K562 (cell line): ENCODE results near the gene MACF1. TPM values are rescaled to one million over a fixed set of nuclear protein-coding genes. Genes with fewer than 3 reads are reported as not detected.

Experiments
- CBFA2T3 ChIP-seq: fragments of 450-650 bp; IDR thresholded peaks from 2 replicates; pipeline ENCODE4 v1.6.1; 2017
- CBX2 ChIP-seq: fragments of 200-600 bp; sonication (generic); IDR thresholded peaks from one replicate; pipeline ENCODE4 v1.6.1; 2012; ENCODE audit warnings: mild to moderate bottlenecking, low read length, inconsistent platforms; ENCODE audit not compliant: insufficient read depth, poor library complexity, severe bottlenecking
- CBX3 ChIP-seq, 2 experiments: IDR thresholded peaks; 1 replicate in 1 of 2; 2 replicates in 1 of 2; pipeline ENCODE4 v1.6.1; 2012; ENCODE audit warnings: inconsistent platforms in 2 of 2, low read length in 2 of 2, borderline replicate concordance in 1 of 2, control low read depth in 1 of 2
- CCNT2 ChIP-seq: IDR thresholded peaks from 2 replicates; pipeline ENCODE4 v1.6.1; 2011; ENCODE audit warnings: borderline replicate concordance, low read depth, mild to moderate bottlenecking, moderate library complexity, mixed read lengths, low read length; ENCODE audit not compliant: insufficient read length; ENCODE audit errors: extremely low read depth
- HNRNPLL ChIP-seq: fragments of 200-400 bp; formaldehyde crosslinking; IDR thresholded peaks from 2 replicates; pipeline ENCODE4 v1.6.1; 2017; ENCODE audit warnings: low read length, low read depth, mild to moderate bottlenecking; ENCODE audit not compliant: poor library complexity, severe bottlenecking
- KAT2B ChIP-seq: IDR thresholded peaks from one replicate; pipeline ENCODE4 v1.6.1; 2012; ENCODE audit warnings: low read depth, mild to moderate bottlenecking, control low read depth, inconsistent platforms, low read length, moderate library complexity
- NBN ChIP-seq: fragments of 450-650 bp; IDR thresholded peaks from 2 replicates; pipeline ENCODE4 v1.6.1; 2016; ENCODE audit warnings: low read depth, mild to moderate bottlenecking
- PCBP2 ChIP-seq: fragments of 200-400 bp; formaldehyde crosslinking; IDR thresholded peaks from 2 replicates; pipeline ENCODE4 v1.6.1; 2018; ENCODE audit warnings: low read length, low read depth, mild to moderate bottlenecking, moderate library complexity; ENCODE audit not compliant: poor library complexity, severe bottlenecking
- POU5F1 ChIP-seq: fragments of 150-350 bp; IDR thresholded peaks from 2 replicates; pipeline ENCODE4 v1.6.1; 2014; ENCODE audit warnings: borderline replicate concordance, low read length, low read depth, mild to moderate bottlenecking; ENCODE audit not compliant: partially characterized antibody
- RBM22 ChIP-seq: fragments of 200-400 bp; formaldehyde crosslinking; IDR thresholded peaks from 2 replicates; pipeline ENCODE4 v1.6.1; 2018; ENCODE audit warnings: low read length, low read depth; ENCODE audit not compliant: poor library complexity, severe bottlenecking
- RCOR1 ChIP-seq, 2 experiments: IDR thresholded peaks; 2 replicates each; pipeline ENCODE4 v1.6.1; 2012; ENCODE audit warnings: low read depth in 2 of 2, low read length in 2 of 2, borderline replicate concordance in 1 of 2, improper control_type of control experiment in 1 of 2
- RFX7 ChIP-seq: fragments of 250-450 bp; sonication (Bioruptor Pico); IDR thresholded peaks from 2 replicates; pipeline ENCODE4 v1.5.1; 2021; ENCODE audit warnings: mild to moderate bottlenecking
- TOE1 ChIP-seq, 2 experiments: fragments of 450-650 bp in 1 of 2; sonication (generic) in 1 of 2; formaldehyde crosslinking in 1 of 2; IDR thresholded peaks; 2 replicates each; pipeline versions ENCODE4 v1.7.1 to v1.8.0; 2016 to 2022; ENCODE audit warnings: borderline replicate concordance in 2 of 2, mild to moderate bottlenecking in 2 of 2, antibody characterized with exemption in 1 of 2, inconsistent platforms in 1 of 2, low read depth in 1 of 2, missing genetic modification reagents in 1 of 2, moderate library complexity in 1 of 2
- ZFP1 ChIP-seq: fragments of 450-650 bp; formaldehyde crosslinking; IDR thresholded peaks from 2 replicates; pipeline ENCODE4 v1.4.0; 2020; ENCODE audit warnings: mild to moderate bottlenecking, mixed read lengths
- ZNF586 ChIP-seq: fragments of 450-650 bp; formaldehyde crosslinking; conservative IDR thresholded peaks from 2 replicates; pipeline ENCODE4 v1.4.0; 2020; ENCODE audit warnings: mild to moderate bottlenecking, moderate library complexity
- ZNF644 ChIP-seq: fragments of 200-800 bp; sonication (Bioruptor generic); IDR thresholded peaks from 2 replicates; pipeline ENCODE4 v1.6.1; 2016; ENCODE audit warnings: low read depth, missing genetic modification characterization, missing compliant biosample characterization
- ZNF75A ChIP-seq: fragments of 450-650 bp; formaldehyde crosslinking; IDR thresholded peaks from 2 replicates; pipeline ENCODE4 v1.4.0; 2020; ENCODE audit warnings: mild to moderate bottlenecking
- polyA plus RNA-seq, 8 experiments: library from polyadenylated mRNA; depleted of rRNA in 4 of 8; stranded (reverse) in 5 of 8; unstranded in 3 of 8; fragments of >200 nt; fragmentation: Nextera tagmentation in 2 of 8; fragmentation: Illumina TruSeq in 1 of 8; extraction: Ambion mirVana in 2 of 8; extraction: Trizol in 1 of 8; gene quantifications; 2 replicates each; pipeline versions ENCODE4 v1.2.1 to v1.2.3, GENCODE V29; 2011 to 2014; ENCODE audit warnings: inconsistent platforms in 1 of 8, missing spikeins in 1 of 8
- total RNA-seq, 7 experiments: library from RNA; depleted of rRNA in 6 of 7; stranded (reverse); fragments of >200 nt in 6 of 7; fragmentation: Illumina TruSeq in 2 of 7; extraction: Trizol in 2 of 7; gene quantifications; 2 replicates each; pipeline versions ENCODE4 v1.2.1 to v1.2.3, GENCODE V29; 2011 to 2021; ENCODE audit warnings: low replicate concordance in 1 of 7
- TF ChIP-seq, protein P1 (sequence below): fragments of 450-650 bp; IDR thresholded peaks from 2 replicates; pipeline ENCODE4 v1.7.1; 2018; ENCODE audit warnings: mild to moderate bottlenecking, low read depth; ENCODE audit not compliant: partially characterized antibody
- TF ChIP-seq, protein P2 (sequence below): fragments of 250-450 bp; sonication (Bioruptor Pico); IDR thresholded peaks from 2 replicates; pipeline ENCODE4 v1.6.1; 2021; ENCODE audit warnings: mild to moderate bottlenecking
- TF ChIP-seq, protein P3 (sequence below): fragments of 150-350 bp; IDR thresholded peaks from 2 replicates; pipeline ENCODE4 v1.6.1; 2014; ENCODE audit warnings: low read depth, mild to moderate bottlenecking, low read length, borderline replicate concordance

The MACF1 gene
- total and polyA plus RNA-seq, 9 of the 15 experiments (the other 6 are each of a cell fraction or from before 2014, with no cell fraction given) = 13.2 to 232 (median 112) TPM

DNA sequence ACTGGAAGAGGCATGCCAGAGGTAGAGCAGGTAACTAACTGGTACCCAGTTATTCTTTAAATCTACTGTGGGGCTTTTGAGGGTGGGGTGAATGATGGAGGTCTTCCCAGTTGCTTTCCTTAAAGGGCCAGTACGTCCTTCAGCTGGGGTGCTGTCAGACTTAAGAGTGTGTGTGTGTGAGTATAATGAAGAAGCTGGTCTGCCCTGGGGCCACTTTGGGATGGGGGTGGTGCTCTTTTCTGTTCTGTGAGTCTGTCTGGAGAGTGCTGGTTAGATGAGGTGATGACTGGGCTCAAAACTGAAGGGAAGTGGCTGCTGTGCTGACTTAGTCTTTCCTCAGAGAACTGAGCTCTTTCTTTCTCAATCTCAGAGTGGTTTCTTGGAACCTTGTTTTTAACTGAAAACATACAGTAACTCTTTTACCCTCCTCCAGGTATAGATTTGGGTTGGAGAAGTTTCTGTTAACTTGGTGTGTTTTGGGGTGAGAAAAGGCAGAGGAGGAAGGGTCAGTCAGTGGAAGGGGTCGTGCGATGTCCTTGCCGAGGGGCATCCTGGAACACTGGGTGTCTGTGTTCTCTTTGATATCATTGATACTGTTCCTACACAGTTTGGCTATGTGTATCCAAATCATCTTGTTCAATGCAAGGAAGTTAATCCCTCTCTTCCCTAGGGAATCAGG is 746 bp downstream of the MACF1 start (continued):
- no peak for TF ChIP-seq ZNF75A (CRISPR knock-in tag)
- no peak for TF ChIP-seq CBFA2T3
- TF ChIP-seq CBX3 (IDR thresholded peaks at IDR 0.05; ENCODE audit: borderline replicate concordance in 1 of 2, low read length in 2 of 2) = no peak
- TF ChIP-seq, protein P1, sequence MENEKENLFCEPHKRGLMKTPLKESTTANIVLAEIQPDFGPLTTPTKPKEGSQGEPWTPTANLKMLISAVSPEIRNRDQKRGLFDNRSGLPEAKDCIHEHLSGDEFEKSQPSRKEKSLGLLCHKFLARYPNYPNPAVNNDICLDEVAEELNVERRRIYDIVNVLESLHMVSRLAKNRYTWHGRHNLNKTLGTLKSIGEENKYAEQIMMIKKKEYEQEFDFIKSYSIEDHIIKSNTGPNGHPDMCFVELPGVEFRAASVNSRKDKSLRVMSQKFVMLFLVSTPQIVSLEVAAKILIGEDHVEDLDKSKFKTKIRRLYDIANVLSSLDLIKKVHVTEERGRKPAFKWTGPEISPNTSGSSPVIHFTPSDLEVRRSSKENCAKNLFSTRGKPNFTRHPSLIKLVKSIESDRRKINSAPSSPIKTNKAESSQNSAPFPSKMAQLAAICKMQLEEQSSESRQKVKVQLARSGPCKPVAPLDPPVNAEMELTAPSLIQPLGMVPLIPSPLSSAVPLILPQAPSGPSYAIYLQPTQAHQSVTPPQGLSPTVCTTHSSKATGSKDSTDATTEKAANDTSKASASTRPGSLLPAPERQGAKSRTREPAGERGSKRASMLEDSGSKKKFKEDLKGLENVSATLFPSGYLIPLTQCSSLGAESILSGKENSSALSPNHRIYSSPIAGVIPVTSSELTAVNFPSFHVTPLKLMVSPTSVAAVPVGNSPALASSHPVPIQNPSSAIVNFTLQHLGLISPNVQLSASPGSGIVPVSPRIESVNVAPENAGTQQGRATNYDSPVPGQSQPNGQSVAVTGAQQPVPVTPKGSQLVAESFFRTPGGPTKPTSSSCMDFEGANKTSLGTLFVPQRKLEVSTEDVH = no peak
- no peak for TF ChIP-seq ZNF644
- TF ChIP-seq RFX7 (CRISPR knock-in tag) = no peak
- TF ChIP-seq, protein P2, sequence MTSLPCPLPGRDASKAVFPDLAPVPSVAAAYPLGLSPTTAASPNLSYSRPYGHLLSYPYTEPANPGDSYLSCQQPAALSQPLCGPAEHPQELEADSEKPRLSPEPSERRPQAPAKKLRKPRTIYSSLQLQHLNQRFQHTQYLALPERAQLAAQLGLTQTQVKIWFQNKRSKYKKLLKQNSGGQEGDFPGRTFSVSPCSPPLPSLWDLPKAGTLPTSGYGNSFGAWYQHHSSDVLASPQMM (CRISPR knock-in tag) = no peak
- TF ChIP-seq ZFP1 (CRISPR knock-in tag) = no peak
- TF ChIP-seq CCNT2 = no peak
- no peak for TF ChIP-seq ZNF586
- 0 out of 2 replicates have a peak, but pooled peaks have one; percentile 18 for TF ChIP-seq TOE1 (IDR thresholded peaks at IDR 0.05; ENCODE audit: borderline replicate concordance)
- no peak for TF ChIP-seq TOE1 (CRISPR knock-in tag; IDR thresholded peaks at IDR 0.05; ENCODE audit: borderline replicate concordance, low read depth)
- no peak for TF ChIP-seq RBM22
- TF ChIP-seq NBN = 0 out of 2 replicates have a peak, but pooled peaks have one; percentile 29
- TF ChIP-seq CBX2 = no peak
- TF ChIP-seq, protein P3, sequence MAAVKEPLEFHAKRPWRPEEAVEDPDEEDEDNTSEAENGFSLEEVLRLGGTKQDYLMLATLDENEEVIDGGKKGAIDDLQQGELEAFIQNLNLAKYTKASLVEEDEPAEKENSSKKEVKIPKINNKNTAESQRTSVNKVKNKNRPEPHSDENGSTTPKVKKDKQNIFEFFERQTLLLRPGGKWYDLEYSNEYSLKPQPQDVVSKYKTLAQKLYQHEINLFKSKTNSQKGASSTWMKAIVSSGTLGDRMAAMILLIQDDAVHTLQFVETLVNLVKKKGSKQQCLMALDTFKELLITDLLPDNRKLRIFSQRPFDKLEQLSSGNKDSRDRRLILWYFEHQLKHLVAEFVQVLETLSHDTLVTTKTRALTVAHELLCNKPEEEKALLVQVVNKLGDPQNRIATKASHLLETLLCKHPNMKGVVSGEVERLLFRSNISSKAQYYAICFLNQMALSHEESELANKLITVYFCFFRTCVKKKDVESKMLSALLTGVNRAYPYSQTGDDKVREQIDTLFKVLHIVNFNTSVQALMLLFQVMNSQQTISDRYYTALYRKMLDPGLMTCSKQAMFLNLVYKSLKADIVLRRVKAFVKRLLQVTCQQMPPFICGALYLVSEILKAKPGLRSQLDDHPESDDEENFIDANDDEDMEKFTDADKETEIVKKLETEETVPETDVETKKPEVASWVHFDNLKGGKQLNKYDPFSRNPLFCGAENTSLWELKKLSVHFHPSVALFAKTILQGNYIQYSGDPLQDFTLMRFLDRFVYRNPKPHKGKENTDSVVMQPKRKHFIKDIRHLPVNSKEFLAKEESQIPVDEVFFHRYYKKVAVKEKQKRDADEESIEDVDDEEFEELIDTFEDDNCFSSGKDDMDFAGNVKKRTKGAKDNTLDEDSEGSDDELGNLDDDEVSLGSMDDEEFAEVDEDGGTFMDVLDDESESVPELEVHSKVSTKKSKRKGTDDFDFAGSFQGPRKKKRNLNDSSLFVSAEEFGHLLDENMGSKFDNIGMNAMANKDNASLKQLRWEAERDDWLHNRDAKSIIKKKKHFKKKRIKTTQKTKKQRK = no peak
- no peak for TF ChIP-seq HNRNPLL
- TF ChIP-seq PCBP2 = no peak
- TF ChIP-seq POU5F1 = no peak
- no peak for TF ChIP-seq KAT2B
- TF ChIP-seq RCOR1 (IDR thresholded peaks at IDR 0.05; ENCODE audit: borderline replicate concordance in 1 of 2, low read depth in 2 of 2, low read length in 2 of 2) = peak in 1 of 2 experiments; percentile 51; a peak in 1 of 4 replicates
